ENCODE results near the gene SBK3.

- TF ChIP-seq CTCF (IDR thresholded peaks at IDR 0.05) (no peak), POLR2AphosphoS5 (IDR thresholded peaks at IDR 0.05) (no peak)
Measured at GRCh38 chr19:55495646-55496349, 49.5 kb downstream of the SBK3 start.

Measured in suprapubic skin (tissue), 3 donors.